GM23248 (cell line): ENCODE results near the gene CEBPG. TPM values are rescaled to one million over a fixed set of nuclear protein-coding genes. Genes with fewer than 3 reads are reported as not detected.

Experiments
- DNase-seq: peaks from one replicate; pipeline ENCODE4 v3.0.0-alpha.2; 2015
- H2AFZ ChIP-seq: fragments of 200-600 bp; sonication (generic); 2 replicates; pipeline ENCODE4 v1.6.1; 2016; ENCODE audit warnings: antibody characterized with exemption
- H3F3A ChIP-seq: fragments of 200-600 bp; sonication (generic); 2 replicates; pipeline ENCODE4 v1.6.1; 2016; ENCODE audit warnings: mild to moderate bottlenecking, antibody characterized with exemption, mixed run types; ENCODE audit not compliant: insufficient read depth
- H3K27ac ChIP-seq: fragments of 200-600 bp; sonication (generic); 2 replicates; pipeline ENCODE4 v1.5.1; 2016; ENCODE audit warnings: mild to moderate bottlenecking
- H3K27me3 ChIP-seq: fragments of 200-600 bp; sonication (generic); replicated peaks from 2 replicates; pipeline ENCODE4 v1.6.1; 2016; ENCODE audit warnings: mild to moderate bottlenecking; ENCODE audit not compliant: insufficient read depth
- H3K36me3 ChIP-seq: fragments of 200-600 bp; sonication (generic); 2 replicates; pipeline ENCODE4 v1.6.1; 2016; ENCODE audit warnings: low read depth, mild to moderate bottlenecking
- H3K4me1 ChIP-seq: fragments of 200-600 bp; sonication (generic); 2 replicates; pipeline ENCODE4 v1.6.1; 2016; ENCODE audit warnings: mild to moderate bottlenecking; ENCODE audit not compliant: insufficient read depth
- H3K4me2 ChIP-seq: fragments of 200-600 bp; sonication (generic); one replicate; pipeline ENCODE4 v1.6.1; 2016; ENCODE audit warnings: mild to moderate bottlenecking; ENCODE audit not compliant: unreplicated experiment
- H3K4me3 ChIP-seq: fragments of 200-600 bp; sonication (generic); 2 replicates; pipeline ENCODE4 v1.5.1; 2016; ENCODE audit warnings: mild to moderate bottlenecking
- H3K79me2 ChIP-seq: fragments of 200-600 bp; sonication (generic); 2 replicates; pipeline ENCODE4 v1.6.1; 2016; ENCODE audit warnings: mild to moderate bottlenecking; ENCODE audit not compliant: insufficient read depth
- H3K9ac ChIP-seq: fragments of 200-600 bp; sonication (generic); 2 replicates; pipeline ENCODE4 v1.6.1; 2016; ENCODE audit warnings: mild to moderate bottlenecking
- H3K9me2 ChIP-seq: fragments of 200-600 bp; sonication (generic); 2 replicates; pipeline ENCODE4 v1.6.1; 2016; ENCODE audit warnings: mixed run types, mild to moderate bottlenecking, moderate library complexity; ENCODE audit not compliant: insufficient read depth
- H3K9me3 ChIP-seq: fragments of 200-600 bp; sonication (generic); one replicate; pipeline ENCODE4 v1.6.1; 2017; ENCODE audit warnings: low read depth
- H4K20me1 ChIP-seq: fragments of 200-600 bp; sonication (generic); 2 replicates; pipeline ENCODE4 v1.6.0; 2016; ENCODE audit not compliant: insufficient read depth
- EZH2 ChIP-seq: fragments of 200-600 bp; sonication (generic); IDR thresholded peaks from 2 replicates; pipeline ENCODE4 v1.6.1; 2018; ENCODE audit warnings: antibody characterized with exemption, mild to moderate bottlenecking; ENCODE audit not compliant: insufficient read depth, poor library complexity, severe bottlenecking
- EZH2phosphoT487 ChIP-seq: fragments of 200-600 bp; sonication (generic); IDR thresholded peaks from 2 replicates; pipeline ENCODE4 v1.6.1; 2018; ENCODE audit warnings: antibody characterized with exemption, moderate library complexity, mild to moderate bottlenecking, low read depth; ENCODE audit not compliant: insufficient read depth
- WGBS, 2 experiments: methylation state at CpG; one replicate each; pipeline ENCODE4 v1.1.6; 2015 to 2017; ENCODE audit warnings: low lambda C conversion rate in 2 of 2, low coverage in 1 of 2; ENCODE audit errors: missing lambda C conversion rate in 2 of 2; 5-methylcytosine and 5-hydroxymethylcytosine counted together
- in situ Hi-C: fragments of 300-500 bp; cut with MboI; formaldehyde crosslinking; loops from 2 replicates; pipeline ENCODE4 v1.15.0; 2020
- polyA plus RNA-seq: library from polyadenylated mRNA; unstranded; fragments of >200 nt; fragmentation: Nextera tagmentation; extraction: Ambion mirVana; gene quantifications from 2 replicates; pipeline ENCODE4 v1.2.1, GENCODE V29; 2016
- total RNA-seq: library from RNA; depleted of rRNA; stranded (reverse); fragments of >200 nt; shearing (Covaris generic); gene quantifications from 2 replicates; pipeline ENCODE4 v1.2.3, GENCODE V29; 2014

The CEBPG gene
- total and polyA plus RNA-seq, 2 experiments from 2014 or later = 27.6 to 36.2 TPM

- H3K4me3 ChIP-seq = no peak overlapping the region
- H3K9me2 ChIP-seq = no peaks in the 10 kb centered on the region
- in situ Hi-C loops = no loop called here
- no peak for DNase-seq
- no peaks in the 10 kb centered on the region for H3K4me1 ChIP-seq
- H4K20me1 ChIP-seq = no peaks in the 10 kb centered on the region; the same call in 1 of the 2 replicates
- H3K36me3 ChIP-seq = no peaks in the 10 kb centered on the region
- H2AFZ ChIP-seq = no peak overlapping the region
- TF ChIP-seq EZH2phosphoT487 (no peak), EZH2 (no peak)
- no peak overlapping the region for H3K4me2 ChIP-seq
- no peak overlapping the region for H3K27ac ChIP-seq
- H3K27me3 ChIP-seq = no peaks in the 10 kb centered on the region
- H3K9me3 ChIP-seq = no peaks in the 10 kb centered on the region
- no peaks in the 10 kb centered on the region for H3K79me2 ChIP-seq
- no peak overlapping the region for H3K9ac ChIP-seq
- no peaks in the 10 kb centered on the region for H3F3A ChIP-seq
- WGBS, 2 experiments = 44 to 59% methylated on average over 5 of the region's 5 CpGs
Observed at GRCh38 chr19:33335446-33335845, 38.1 kb upstream of the CEBPG start.

GRCh38 chr19:33339016-33339984 lies 34.2 kb upstream of the CEBPG start:
- Histone ChIP-seq H3K79me2 (no peaks in the 10 kb centered on the region), H3K4me2 (no peak overlapping the region), H3K4me3 (no peak overlapping the region), H3K27ac (no peak overlapping the region), H3K27me3 (peaks cover 20% of the 10 kb centered on the region), H3F3A (no peaks in the 10 kb centered on the region), H2AFZ (no peak overlapping the region), H3K9ac (no peak overlapping the region), H3K4me1 (no peaks in the 10 kb centered on the region), H3K36me3 (no peaks in the 10 kb centered on the region), H3K9me3 (no peaks in the 10 kb centered on the region), H4K20me1 (no peaks in the 10 kb centered on the region; the same call in 1 of the 2 replicates), H3K9me2 (no peaks in the 10 kb centered on the region)
- DNase-seq = no peak
- in situ Hi-C loops = no loop called here
- 76 to 83% methylated on average over 8 of the region's 8 CpGs for whole genome bisulfite sequencing, 2 experiments
- TF ChIP-seq EZH2 = no peak

- H3K9ac ChIP-seq = no peak overlapping the region
- in situ Hi-C loops = no loop called here
Observed at GRCh38 chr19:33340991-33341390, 32.5 kb upstream of the CEBPG start.

GRCh38 chr19:33343301-33343700 lies 30.2 kb upstream of the CEBPG start:
- Histone ChIP-seq H4K20me1 (no peaks in the 10 kb centered on the region; the same call in 1 of the 2 replicates), H3K4me3 (no peak overlapping the region), H2AFZ (no peak overlapping the region), H3K4me2 (no peak overlapping the region), H3K27me3 (peaks cover 50% of the 10 kb centered on the region), H3K9me2 (no peaks in the 10 kb centered on the region), H3K36me3 (no peaks in the 10 kb centered on the region), H3K9me3 (no peaks in the 10 kb centered on the region), H3K4me1 (no peaks in the 10 kb centered on the region), H3F3A (no peaks in the 10 kb centered on the region), H3K27ac (no peak overlapping the region), H3K9ac (no peak overlapping the region), H3K79me2 (no peaks in the 10 kb centered on the region)
- no peak for DNase-seq
- 0 to 12% methylated on average over 2 of the region's 2 CpGs for WGBS, 2 experiments
- in situ Hi-C loops = no loop called here
- TF ChIP-seq EZH2phosphoT487 (no peak), EZH2 (no peak)

More at GRCh38 chr19:33340991-33341390, 32.5 kb upstream of the CEBPG start:
- Histone ChIP-seq H3K4me3 (no peak overlapping the region), H2AFZ (no peak overlapping the region), H3K9me3 (no peaks in the 10 kb centered on the region), H3K9me2 (no peaks in the 10 kb centered on the region), H3K4me2 (no peak overlapping the region), H3F3A (no peaks in the 10 kb centered on the region), H3K36me3 (no peaks in the 10 kb centered on the region), H3K27ac (no peak overlapping the region), H4K20me1 (no peaks in the 10 kb centered on the region; the same call in 1 of the 2 replicates), H3K79me2 (no peaks in the 10 kb centered on the region), H3K4me1 (no peaks in the 10 kb centered on the region), H3K27me3 (peaks cover 35% of the 10 kb centered on the region)
- WGBS, 2 experiments = 48 to 51% methylated on average over 2 of the region's 2 CpGs
- no peak for DNase-seq
- TF ChIP-seq EZH2 (no peak), EZH2phosphoT487 (no peak)
